GM12801 (cell line): ENCODE measurements around the gene CD300LB.

Experiments
- TF ChIP-seq, protein P1 (sequence below): IDR thresholded peaks from one replicate; pipeline ENCODE4 v1.5.1; 2011; ENCODE audit warnings: control low read depth; ENCODE audit not compliant: insufficient read length; ENCODE audit errors: extremely low read depth

The CD300LB gene

DNA sequence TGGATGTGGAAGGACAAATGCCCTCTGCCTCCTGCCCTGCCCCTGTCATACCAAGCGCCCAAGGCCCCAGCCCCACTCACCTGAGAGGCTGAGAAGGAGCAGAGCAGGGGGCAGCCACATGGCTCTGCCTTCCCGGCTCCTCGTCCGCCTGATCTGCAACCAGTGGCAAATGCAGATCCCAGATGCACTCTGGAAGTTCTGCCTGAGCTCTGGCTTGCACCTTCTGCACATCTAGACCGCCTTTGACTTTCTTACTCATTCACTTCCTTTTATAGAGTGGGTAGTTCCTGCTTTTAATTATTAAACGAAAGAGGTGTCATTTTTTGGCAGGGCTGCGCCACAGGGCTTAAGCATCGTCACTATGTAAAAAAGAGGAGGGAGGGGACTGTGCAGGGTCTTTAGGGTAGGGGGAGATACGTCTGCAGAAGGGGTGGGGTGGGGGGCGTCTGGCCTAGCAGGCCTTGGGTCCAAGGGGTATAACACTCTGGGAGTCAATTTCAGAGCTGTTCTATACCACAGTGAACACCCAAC is at the start of gene CD300LB:
Gene CD300LB, minus strand, starts transcription at position 245 of the 531 bp plus-strand sequence. Its CDS starts 125 bp downstream, at position 120.
- TF ChIP-seq, protein P1, sequence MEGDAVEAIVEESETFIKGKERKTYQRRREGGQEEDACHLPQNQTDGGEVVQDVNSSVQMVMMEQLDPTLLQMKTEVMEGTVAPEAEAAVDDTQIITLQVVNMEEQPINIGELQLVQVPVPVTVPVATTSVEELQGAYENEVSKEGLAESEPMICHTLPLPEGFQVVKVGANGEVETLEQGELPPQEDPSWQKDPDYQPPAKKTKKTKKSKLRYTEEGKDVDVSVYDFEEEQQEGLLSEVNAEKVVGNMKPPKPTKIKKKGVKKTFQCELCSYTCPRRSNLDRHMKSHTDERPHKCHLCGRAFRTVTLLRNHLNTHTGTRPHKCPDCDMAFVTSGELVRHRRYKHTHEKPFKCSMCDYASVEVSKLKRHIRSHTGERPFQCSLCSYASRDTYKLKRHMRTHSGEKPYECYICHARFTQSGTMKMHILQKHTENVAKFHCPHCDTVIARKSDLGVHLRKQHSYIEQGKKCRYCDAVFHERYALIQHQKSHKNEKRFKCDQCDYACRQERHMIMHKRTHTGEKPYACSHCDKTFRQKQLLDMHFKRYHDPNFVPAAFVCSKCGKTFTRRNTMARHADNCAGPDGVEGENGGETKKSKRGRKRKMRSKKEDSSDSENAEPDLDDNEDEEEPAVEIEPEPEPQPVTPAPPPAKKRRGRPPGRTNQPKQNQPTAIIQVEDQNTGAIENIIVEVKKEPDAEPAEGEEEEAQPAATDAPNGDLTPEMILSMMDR, result no peak

DNA sequence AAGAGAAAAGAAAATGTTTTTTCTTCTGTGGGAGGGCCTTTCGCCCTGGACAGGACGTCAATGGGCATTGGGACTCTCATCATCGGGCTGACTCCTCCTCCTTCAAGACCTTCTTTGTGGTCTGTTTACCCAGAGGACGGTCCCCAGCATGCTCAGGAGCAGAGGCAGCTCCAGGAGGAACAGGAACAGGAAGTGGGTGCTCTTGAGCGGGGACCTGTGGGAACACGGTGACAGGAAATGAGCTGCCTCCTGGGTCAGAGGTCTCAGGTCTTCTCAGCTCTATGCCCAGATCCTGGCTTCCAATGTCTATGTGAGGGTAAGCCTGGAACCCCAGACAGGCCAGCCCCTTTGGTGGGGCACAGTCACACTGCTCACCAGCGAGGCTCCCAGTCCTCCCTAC is 48.6 kb upstream of the CD300LB start:
- TF ChIP-seq, protein P1, result no peak

DNA sequence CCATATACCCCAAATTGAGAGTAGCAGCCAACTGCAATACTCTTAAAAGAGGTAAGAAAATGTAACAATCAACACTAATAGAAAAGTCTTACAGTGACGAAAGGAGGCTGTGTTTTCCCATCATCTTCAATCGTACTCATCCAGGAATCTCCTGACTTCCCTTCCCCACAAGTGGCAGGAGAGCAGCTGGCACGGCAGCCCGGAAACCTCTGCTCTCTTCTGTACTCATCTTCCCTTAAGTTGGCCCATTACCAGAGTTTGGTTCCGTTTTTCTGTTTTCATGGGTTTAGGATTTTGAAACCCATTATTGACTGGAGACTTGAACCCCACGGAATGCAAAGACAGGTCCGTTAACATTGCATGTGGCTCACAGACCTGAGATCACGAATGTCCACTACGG is 47.7 kb upstream of the CD300LB start:
- TF ChIP-seq, protein P1, result no peak

DNA sequence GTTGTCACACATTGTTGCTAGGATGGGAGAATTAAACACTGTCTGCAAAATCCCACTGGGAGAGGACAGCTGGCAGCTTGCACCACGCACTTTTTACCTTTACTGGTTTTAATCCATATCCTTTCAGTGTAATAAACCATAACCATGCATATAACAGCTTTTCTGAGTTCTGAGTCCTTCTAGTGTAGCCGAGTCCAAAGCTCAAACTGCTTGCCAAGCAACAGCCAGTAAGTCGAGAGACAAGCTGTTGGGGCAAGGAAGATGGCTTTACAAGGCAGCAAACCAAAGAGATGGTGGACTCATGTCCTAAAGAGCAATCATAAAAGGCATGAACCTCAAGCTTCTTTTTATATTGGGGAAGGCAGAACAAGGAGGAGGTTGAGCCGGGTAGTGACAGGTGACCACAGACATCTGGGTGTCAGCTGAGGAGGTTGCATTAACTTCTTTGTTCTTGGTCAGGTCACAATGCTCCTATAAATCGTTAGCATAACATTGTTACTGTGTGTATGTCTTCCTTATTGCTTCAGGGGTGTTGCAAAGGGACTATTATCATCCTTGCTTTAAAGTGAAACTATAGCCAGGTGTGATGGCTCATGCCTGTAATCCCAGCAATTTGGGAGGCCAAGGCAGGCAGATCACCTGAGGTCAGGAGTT is 43.3 kb upstream of the CD300LB start:
- TF ChIP-seq, protein P1, result no peak

DNA sequence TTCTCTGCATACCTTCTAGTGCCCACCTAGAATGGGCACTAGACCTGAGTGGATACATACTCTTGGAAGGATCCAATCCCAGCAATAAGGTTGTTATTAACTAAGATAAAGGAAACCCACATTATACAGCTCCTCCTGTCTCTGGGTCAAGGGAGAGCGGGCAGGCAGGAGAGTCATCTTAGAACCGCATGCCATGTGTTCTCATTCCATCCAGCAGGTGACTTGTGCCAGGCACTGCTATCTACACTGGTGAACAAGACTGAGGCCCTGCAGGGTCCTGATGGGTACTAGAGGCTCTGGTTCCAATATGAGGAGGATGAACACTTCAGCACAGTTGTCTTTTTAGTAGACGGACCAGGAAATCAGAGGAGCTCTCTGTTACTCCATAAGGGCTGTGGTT is 41.9 kb upstream of the CD300LB start:
- TF ChIP-seq, protein P1, result no peak

DNA sequence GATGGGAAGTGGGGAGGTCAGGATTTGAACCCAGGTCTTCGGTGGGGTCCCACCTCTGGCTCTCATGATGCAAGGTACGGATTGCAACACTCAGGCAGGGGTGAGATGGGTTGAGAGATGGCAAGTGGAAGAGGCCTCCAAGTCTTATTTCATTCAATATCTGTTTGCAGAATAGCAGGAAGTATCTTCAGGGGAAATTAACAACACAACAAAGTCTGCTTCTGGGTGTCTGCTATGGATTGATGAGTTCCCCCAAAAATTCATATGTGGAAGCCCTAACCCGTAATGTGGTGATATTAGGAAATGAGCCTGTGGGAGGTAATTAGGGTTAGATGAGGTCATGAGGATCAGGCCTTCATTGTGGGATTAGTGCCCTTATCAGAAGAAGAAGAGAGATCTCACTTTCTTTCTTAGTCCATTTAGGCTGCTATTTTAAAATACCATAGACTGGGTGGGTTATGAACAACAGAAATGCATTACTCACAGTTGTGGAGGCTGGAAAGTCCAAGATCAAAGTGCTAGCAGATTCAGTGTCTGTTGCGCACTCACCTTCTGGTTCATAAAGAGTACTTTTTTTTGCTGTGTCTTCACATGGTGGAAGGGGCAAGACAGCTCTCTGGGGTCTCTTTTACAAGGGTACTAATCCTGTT is 40.5 kb upstream of the CD300LB start:
- TF ChIP-seq, protein P1, result no peak

DNA sequence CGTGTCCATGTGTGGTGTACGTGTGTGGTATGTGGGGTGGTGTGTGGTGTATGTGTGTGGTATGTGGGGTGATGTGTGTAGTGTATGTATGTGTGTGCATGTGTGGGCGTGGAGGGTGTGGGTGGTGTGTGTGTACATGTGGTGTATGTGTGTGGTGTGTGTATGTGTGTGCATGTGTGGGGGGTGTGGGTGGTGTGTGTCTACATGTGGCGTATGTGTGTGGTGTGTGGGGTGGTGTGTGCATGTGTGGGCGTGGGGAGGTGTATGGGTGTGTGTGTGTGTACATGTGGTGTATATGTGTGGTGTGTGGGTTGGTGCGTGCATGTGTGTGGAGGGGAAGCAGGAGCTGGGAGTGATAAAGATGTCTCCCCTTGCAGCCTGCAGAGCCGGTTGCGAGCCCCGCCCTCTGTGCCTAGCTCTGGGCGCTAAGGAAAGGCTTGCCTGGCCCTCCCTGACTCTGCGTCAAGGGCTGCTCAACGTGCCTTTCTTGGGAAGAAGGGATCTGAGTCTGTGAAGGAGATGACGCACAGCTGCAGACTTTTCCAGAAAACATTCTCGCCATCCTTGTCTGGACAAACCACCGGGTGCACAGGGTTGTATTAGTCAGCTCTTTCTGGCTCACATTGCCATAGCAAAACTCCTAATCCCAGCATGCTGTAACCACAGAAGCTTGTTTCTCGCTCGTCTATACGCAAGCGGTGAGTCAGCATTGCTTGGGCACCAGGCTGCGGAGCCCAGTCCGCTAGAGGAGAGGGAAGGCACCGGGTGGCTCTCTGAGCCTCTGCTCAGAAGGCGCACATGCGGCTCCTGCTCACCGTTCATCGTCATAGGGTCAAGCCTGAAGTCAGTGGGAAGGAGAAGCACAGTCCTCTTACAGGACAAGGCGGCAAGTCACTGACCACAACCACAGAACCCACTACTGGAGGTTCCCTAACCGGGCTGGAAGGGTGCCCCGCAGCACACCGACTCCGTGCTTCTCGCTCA is 38.0 kb upstream of the CD300LB start:
- TF ChIP-seq, protein P1, result no peak
